IMR-90 (cell line): ENCODE data around the gene PFKP.

ENCODE experiments used
- FOS ChIP-seq: fragments of 150-350 bp; IDR thresholded peaks from 2 replicates; pipeline ENCODE4 v1.6.1; 2016; ENCODE audit warnings: low read depth, low read length
- MAZ ChIP-seq: IDR thresholded peaks from 2 replicates; pipeline ENCODE4 v1.6.1; 2012; ENCODE audit warnings: low read depth, mild to moderate bottlenecking, low read length, improper control_type of control experiment, moderate library complexity, borderline replicate concordance
- MXI1 ChIP-seq: IDR thresholded peaks from 2 replicates; pipeline ENCODE4 v1.6.1; 2012; ENCODE audit warnings: low read depth, mild to moderate bottlenecking, low read length, moderate library complexity, borderline replicate concordance
- NFE2L2 ChIP-seq: fragments of 150-350 bp; IDR thresholded peaks from 2 replicates; pipeline ENCODE4 v1.6.1; 2016; ENCODE audit warnings: low read depth, mild to moderate bottlenecking, low read length
- POLR2A ChIP-seq: IDR thresholded peaks from 2 replicates; pipeline ENCODE4 v1.6.1; 2012; ENCODE audit warnings: mild to moderate bottlenecking, low read depth, low read length
- RAD21 ChIP-seq: IDR thresholded peaks from 2 replicates; pipeline ENCODE4 v1.6.1; 2012; ENCODE audit warnings: low read length, improper control_type of control experiment
- TF ChIP-seq, protein P1 (sequence below): conservative IDR thresholded peaks from 2 replicates; pipeline ENCODE4 v1.5.1; 2012; ENCODE audit warnings: mild to moderate bottlenecking, low read depth, low read length, improper control_type of control experiment
- TF ChIP-seq, protein P2 (sequence below): fragments of 150-350 bp; IDR thresholded peaks from 2 replicates; pipeline ENCODE4 v1.6.1; 2017; ENCODE audit warnings: mild to moderate bottlenecking, antibody characterized with exemption, low read length, low read depth

DNA sequence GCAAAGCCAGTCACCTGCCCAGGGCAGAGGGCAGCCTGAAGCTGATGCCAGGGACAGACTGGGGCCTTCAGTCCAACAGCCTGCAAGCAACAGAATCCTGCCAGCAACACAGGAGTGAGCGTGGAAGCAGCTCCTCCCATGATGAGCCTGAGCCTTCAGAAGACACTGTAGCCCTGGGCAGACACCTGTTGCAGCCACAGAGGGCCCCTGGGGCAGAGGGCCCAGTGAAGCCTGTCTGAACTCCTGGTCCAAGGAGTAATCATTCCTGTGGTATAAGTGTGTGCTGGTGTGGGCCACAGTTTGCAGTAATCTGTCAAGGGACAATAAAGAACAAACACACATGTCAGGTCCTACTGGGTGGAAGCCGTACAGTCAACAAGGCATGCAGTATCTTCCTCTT lies 2.9 kb upstream of the PFKP start:
- TF ChIP-seq, protein P1, sequence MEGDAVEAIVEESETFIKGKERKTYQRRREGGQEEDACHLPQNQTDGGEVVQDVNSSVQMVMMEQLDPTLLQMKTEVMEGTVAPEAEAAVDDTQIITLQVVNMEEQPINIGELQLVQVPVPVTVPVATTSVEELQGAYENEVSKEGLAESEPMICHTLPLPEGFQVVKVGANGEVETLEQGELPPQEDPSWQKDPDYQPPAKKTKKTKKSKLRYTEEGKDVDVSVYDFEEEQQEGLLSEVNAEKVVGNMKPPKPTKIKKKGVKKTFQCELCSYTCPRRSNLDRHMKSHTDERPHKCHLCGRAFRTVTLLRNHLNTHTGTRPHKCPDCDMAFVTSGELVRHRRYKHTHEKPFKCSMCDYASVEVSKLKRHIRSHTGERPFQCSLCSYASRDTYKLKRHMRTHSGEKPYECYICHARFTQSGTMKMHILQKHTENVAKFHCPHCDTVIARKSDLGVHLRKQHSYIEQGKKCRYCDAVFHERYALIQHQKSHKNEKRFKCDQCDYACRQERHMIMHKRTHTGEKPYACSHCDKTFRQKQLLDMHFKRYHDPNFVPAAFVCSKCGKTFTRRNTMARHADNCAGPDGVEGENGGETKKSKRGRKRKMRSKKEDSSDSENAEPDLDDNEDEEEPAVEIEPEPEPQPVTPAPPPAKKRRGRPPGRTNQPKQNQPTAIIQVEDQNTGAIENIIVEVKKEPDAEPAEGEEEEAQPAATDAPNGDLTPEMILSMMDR: no peak
- TF ChIP-seq RAD21 (no peak), MAZ (no peak), NFE2L2 (no peak), MXI1 (no peak), POLR2A (no peak), FOS (no peak)
- TF ChIP-seq, protein P2, sequence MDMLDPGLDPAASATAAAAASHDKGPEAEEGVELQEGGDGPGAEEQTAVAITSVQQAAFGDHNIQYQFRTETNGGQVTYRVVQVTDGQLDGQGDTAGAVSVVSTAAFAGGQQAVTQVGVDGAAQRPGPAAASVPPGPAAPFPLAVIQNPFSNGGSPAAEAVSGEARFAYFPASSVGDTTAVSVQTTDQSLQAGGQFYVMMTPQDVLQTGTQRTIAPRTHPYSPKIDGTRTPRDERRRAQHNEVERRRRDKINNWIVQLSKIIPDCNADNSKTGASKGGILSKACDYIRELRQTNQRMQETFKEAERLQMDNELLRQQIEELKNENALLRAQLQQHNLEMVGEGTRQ: no peak
